Measurements from ENCODE around the gene PA2G4. TPM values are rescaled to one million over a fixed set of nuclear protein-coding genes. Genes with fewer than 3 reads are reported as not detected.
A peak's percentile ranks its signal among the peaks of the same experiment; 100 is the strongest.
"Not testable (repeated sequence)": the region's sequence is repeated elsewhere in the genome, so short reads cannot be mapped to it uniquely, and the experiment has no call there.

PA2G4 gene
- total RNA-seq (100 to 1,000 TPM in 3 of 4 donors, 10 to 100 TPM in 1; 75.3 to 138 (median 112) TPM), polyA plus RNA-seq (100 to 1,000 TPM; 115 to 258 (median 157) TPM)
- long read RNA-seq, donor 1, transcript PA2G4-201 (13 exons, 2,577 nt): major isoform, 49 of 99 reads
- long read RNA-seq, donor 1, partial matches to known transcripts: 36 of 99 reads
- long read RNA-seq, donor 1, other reads (novel, unspliced or antisense): 14 of 99 reads
- long read RNA-seq, donor 2, transcript PA2G4-201 (13 exons, 2,577 nt): major isoform, 143 of 225 reads
- long read RNA-seq, donor 2, partial matches to known transcripts: 69 of 225 reads
- long read RNA-seq, donor 2, other reads (novel, unspliced or antisense): 13 of 225 reads

- peak; percentile 98 to 99 for DNase-seq
- Histone ChIP-seq H3K4me3 (peak within 1 kb of the TSS; percentile 93), H3K27me3 (ENCODE audit: insufficient read depth in 3 of 3, low read length in 2 of 3) (no peaks in the 10 kb centered on the region), H3K9me3 (no peaks in the 10 kb centered on the region), H3K4me1 (peaks cover 20% of the 10 kb centered on the region), H3K27ac (peak within 1 kb of the TSS; percentile 89), H3K36me3 (ENCODE audit: insufficient read depth in 1 of 2, low read depth in 1 of 2) (peaks cover 18 to 34% of the 10 kb centered on the region in 2 donors)
- ATAC-seq: peak; percentile 96 to 98 (median 97)
- intact Hi-C loops (cut with DNase I): loop anchor here (2.0 to 10.0 kb wide), 4 partner anchors 57 to 109 kb away; partner anchors contain the start of gene SUOX (in 1 of the 2)
- no peak for TF ChIP-seq CTCF (IDR thresholded peaks at IDR 0.05)
- 0 to 1% (median 1%) methylated on average over 52 to 60 of the region's 60 CpGs for WGBS, 3 donors
These were observed at the start of gene PA2G4 for GRCh38 chr12:56104109-56104814. Gene PA2G4 (plus strand): TSS chr12:56104559. CDS start chr12:56104738, 179 bp downstream.

GRCh38 chr12:56059964-56060363 is 44.4 kb upstream of the PA2G4 start:
- not testable (repeated sequence) for ATAC-seq
- intact Hi-C loops (cut with DNase I): loop anchor here in 1 of 2 donors (2.0 kb wide), 1 partner anchor 35 kb away; no protein-coding TSS in a partner anchor

GRCh38 chr12:56061982-56062381 is 42.4 kb upstream of the PA2G4 start:
- ATAC-seq: no peak
- H3K27me3 ChIP-seq (ENCODE audit: insufficient read depth in 3 of 3, low read length in 2 of 3): no peaks in the 10 kb centered on the region
- no peaks in the 10 kb centered on the region for H3K9me3 ChIP-seq
- H3K27ac ChIP-seq: no peak overlapping the region
- H3K4me1 ChIP-seq: no peaks in the 10 kb centered on the region
- DNase-seq: no peak
- 68 to 86% (median 73%) methylated on average over 5 of the region's 5 CpGs for WGBS, 3 donors
- no peak for TF ChIP-seq CTCF (IDR thresholded peaks at IDR 0.05)
- H3K36me3 ChIP-seq (ENCODE audit: insufficient read depth in 1 of 2, low read depth in 1 of 2): no peaks in the 10 kb centered on the region
- no peak overlapping the region for H3K4me3 ChIP-seq
- intact Hi-C loops (cut with DNase I): no loop called here

More at GRCh38 chr12:56059964-56060363, 44.4 kb upstream of the PA2G4 start:
- DNase-seq; H3K27ac ChIP-seq; H3K4me1 ChIP-seq; H3K4me3 ChIP-seq; H3K36me3 ChIP-seq (ENCODE audit: insufficient read depth in 1 of 2, low read depth in 1 of 2); H3K9me3 ChIP-seq; H3K27me3 ChIP-seq (ENCODE audit: insufficient read depth in 3 of 3, low read length in 2 of 3): not testable (repeated sequence)
- 85 to 90% (median 88%) methylated on average over 8 of the region's 8 CpGs for WGBS, 3 donors

- ATAC-seq: no peak
- TF ChIP-seq CTCF (IDR thresholded peaks at IDR 0.05): no peak
- Histone ChIP-seq H3K27me3 (ENCODE audit: insufficient read depth in 3 of 3, low read length in 2 of 3) (no peaks in the 10 kb centered on the region), H3K4me3 (no peak overlapping the region), H3K4me1 (no peaks in the 10 kb centered on the region), H3K36me3 (ENCODE audit: insufficient read depth in 1 of 2, low read depth in 1 of 2) (no peaks in the 10 kb centered on the region), H3K27ac (no peak overlapping the region), H3K9me3 (no peaks in the 10 kb centered on the region)
- intact Hi-C loops (cut with DNase I): no loop called here
- no peak for DNase-seq
These were observed 41.4 kb upstream of the PA2G4 start for GRCh38 chr12:56062996-56063395.

GRCh38 chr12:56071648-56072047 is 32.7 kb upstream of the PA2G4 start:
- no peak for DNase-seq
- 70 to 76% (median 76%) methylated on average over 4 of the region's 4 CpGs for WGBS, 3 donors
- Histone ChIP-seq H3K36me3 (ENCODE audit: insufficient read depth in 1 of 2, low read depth in 1 of 2) (no peaks in the 10 kb centered on the region), H3K4me3 (no peak overlapping the region), H3K27ac (no peak overlapping the region), H3K9me3 (no peaks in the 10 kb centered on the region), H3K27me3 (ENCODE audit: insufficient read depth in 3 of 3, low read length in 2 of 3) (no peaks in the 10 kb centered on the region), H3K4me1 (no peaks in the 10 kb centered on the region)
- no peak for TF ChIP-seq CTCF (IDR thresholded peaks at IDR 0.05)
- intact Hi-C loops (cut with DNase I): no loop called here
- ATAC-seq: no peak

All from psoas muscle (tissue), 8 donors.